ENCODE measurements around the gene LTB. TPM values are rescaled to one million over a fixed set of nuclear protein-coding genes. Genes with fewer than 3 reads are reported as not detected.
A peak's percentile ranks its signal among the peaks of the same experiment; 100 is the strongest.

Gene LTB
- total and polyA plus RNA-seq, 5 donors from 2014 or later = 493 to 1,480 (median 1,395) TPM

GRCh38 chr6:31548544-31548873 lies 33.7 kb downstream of the LTB start:
- Histone ChIP-seq H3K27me3 (ENCODE audit: control insufficient read depth, insufficient read depth, low read length) (no peaks in the 10 kb centered on the region), H3K9me3 (ENCODE audit: control insufficient read depth in 2 of 2, low read length in 2 of 2) (no peaks in the 10 kb centered on the region), H3K36me3 (ENCODE audit: control insufficient read depth, insufficient read depth, low read length) (no peaks in the 10 kb centered on the region), H3K4me1 (ENCODE audit: control insufficient read depth, insufficient read depth, low read length, poor library complexity, severe bottlenecking) (peaks cover 19% of the 10 kb centered on the region), H3K27ac (ENCODE audit: insufficient read depth, low read length, poor library complexity, severe bottlenecking) (peak overlapping the region; percentile 93), H3K4me3 (ENCODE audit: low read depth, low read length) (no peak overlapping the region)
- Mint-ChIP-seq H3K4me3 (peak overlapping the region in 2 of 4 donors; percentile 19 to 83), H3K27me3 (peaks cover 5% of the 10 kb centered on the region), H3K4me1 (peaks cover 5 to 47% (median 30%) of the 10 kb centered on the region in 4 donors), H3K9me3 (no peaks in the 10 kb centered on the region), H3K36me3 (peaks cover 4% of the 10 kb centered on the region), H3K27ac (peak overlapping the region in 2 of 3 donors; percentile 96)
- DNase-seq (no peak), ATAC-seq (ENCODE audit: low read depth in 2 of 2) (no peak)

DNA sequence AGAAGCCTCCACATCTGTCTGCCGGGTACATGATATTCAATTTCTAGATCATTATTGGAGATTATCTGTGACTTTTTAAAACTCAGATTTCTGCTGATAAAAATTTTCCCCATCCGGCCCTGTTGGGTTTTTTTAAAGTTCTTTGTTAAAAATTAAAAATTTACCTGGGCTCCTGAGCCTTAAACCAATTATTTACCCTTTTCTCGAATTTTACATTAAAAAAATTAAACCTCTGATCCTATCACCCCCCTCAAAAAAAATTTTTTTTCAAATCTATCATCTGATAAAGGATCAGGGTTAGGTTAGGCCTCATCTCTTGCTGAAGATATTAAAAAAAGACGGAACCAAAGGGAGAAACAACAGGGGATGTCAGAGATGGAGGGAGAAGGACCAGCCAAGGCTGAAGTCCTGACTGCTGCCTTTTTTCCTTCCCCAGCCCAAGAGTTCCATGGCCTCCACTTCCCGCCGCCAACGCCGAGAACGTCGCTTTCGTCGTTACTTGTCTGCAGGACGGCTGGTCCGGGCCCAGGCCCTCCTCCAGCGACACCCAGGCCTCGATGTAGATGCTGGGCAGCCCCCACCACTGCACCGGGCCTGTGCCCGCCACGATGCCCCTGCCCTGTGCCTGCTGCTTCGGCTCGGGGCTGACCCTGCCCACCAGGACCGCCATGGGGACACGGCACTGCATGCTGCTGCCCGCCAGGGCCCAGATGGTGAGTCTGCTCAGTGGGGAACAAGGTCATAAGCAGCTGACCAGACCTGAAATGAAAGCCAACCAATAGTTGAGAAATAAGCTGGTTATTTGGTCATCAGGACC lies 34.3 kb downstream of the LTB start:
- Mint-ChIP-seq H3K4me3 (peak overlapping the region; percentile 84 to 98 (median 94)), H3K27me3 (peaks cover 5% of the 10 kb centered on the region), H3K36me3 (peaks cover 4% of the 10 kb centered on the region), H3K4me1 (peaks cover 5 to 52% (median 35%) of the 10 kb centered on the region in 4 donors), H3K9me3 (no peaks in the 10 kb centered on the region), H3K27ac (peak overlapping the region in 2 of 3 donors; percentile 96)
- H3K27me3 ChIP-seq (ENCODE audit: control insufficient read depth, insufficient read depth, low read length) = no peaks in the 10 kb centered on the region
- peaks cover 21% of the 10 kb centered on the region for H3K4me1 ChIP-seq (ENCODE audit: control insufficient read depth, insufficient read depth, low read length, poor library complexity, severe bottlenecking)
- H3K36me3 ChIP-seq (ENCODE audit: control insufficient read depth, insufficient read depth, low read length) = no peaks in the 10 kb centered on the region
- no peak for ATAC-seq (ENCODE audit: low read depth in 2 of 2)
- no peaks in the 10 kb centered on the region for H3K9me3 ChIP-seq (ENCODE audit: control insufficient read depth in 2 of 2, low read length in 2 of 2)
- no peak for DNase-seq
- H3K27ac ChIP-seq (ENCODE audit: insufficient read depth, low read length, poor library complexity, severe bottlenecking) = peak overlapping the region; percentile 93
- peak overlapping the region; percentile 95 for H3K4me3 ChIP-seq (ENCODE audit: low read depth, low read length)

DNA sequence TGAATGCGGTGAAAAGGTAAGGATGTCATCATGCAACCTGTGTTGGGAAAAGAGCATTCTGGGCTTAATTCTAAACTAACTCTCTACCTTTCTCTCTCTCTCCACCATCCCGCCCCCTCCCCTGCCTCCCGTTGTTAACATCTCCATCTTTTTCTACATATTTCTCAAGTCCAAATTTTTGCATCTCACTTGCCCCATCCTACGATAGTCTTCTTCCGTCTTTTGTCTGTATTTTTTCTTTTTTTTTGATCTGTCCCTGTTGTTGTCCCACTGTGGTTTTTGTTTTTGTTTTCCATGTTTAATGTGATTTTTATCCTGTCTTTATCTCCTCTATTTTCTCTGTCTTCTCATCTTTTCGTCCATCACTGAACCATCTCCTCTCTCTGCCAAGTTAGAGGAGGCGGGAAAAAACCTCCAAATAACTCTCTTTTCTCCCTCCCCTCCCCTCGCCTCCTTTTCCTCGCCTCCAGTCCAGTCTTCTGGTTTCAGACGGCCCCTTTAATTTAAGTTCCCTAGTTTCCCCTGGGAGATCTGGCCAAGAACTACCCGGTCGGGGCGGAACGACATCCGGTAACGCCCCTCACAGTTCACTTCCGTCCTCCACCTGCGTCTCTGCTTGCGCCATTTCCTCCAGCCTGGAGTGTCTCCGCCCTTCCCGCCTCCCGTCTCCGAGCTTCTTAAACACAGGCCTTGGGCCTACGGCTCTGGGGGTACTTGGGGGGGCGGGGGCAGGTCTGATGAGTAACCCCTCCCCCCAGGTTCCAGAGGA lies 35.1 kb downstream of the LTB start, which contains the start of gene NFKBIL1:
Gene NFKBIL1, plus strand, starts transcription at position 651 of the 769 bp plus-strand sequence. Its CDS starts 87 bp downstream, at position 738.
- H3K9me3 Mint-ChIP-seq = no peaks in the 10 kb centered on the region
- Histone ChIP-seq H3K36me3 (ENCODE audit: control insufficient read depth, insufficient read depth, low read length) (no peaks in the 10 kb centered on the region), H3K4me1 (ENCODE audit: control insufficient read depth, insufficient read depth, low read length, poor library complexity, severe bottlenecking) (peaks cover 29% of the 10 kb centered on the region), H3K27ac (ENCODE audit: insufficient read depth, low read length, poor library complexity, severe bottlenecking) (peak within 1 kb of the TSS; percentile 93), H3K27me3 (ENCODE audit: control insufficient read depth, insufficient read depth, low read length) (no peaks in the 10 kb centered on the region), H3K9me3 (ENCODE audit: control insufficient read depth in 2 of 2, low read length in 2 of 2) (no peaks in the 10 kb centered on the region), H3K4me3 (ENCODE audit: low read depth, low read length) (peak within 1 kb of the TSS; percentile 95)
- peak; percentile 84 to 88 for ATAC-seq (ENCODE audit: low read depth in 2 of 2)
- H3K27me3 Mint-ChIP-seq = peaks cover 5% of the 10 kb centered on the region
- H3K36me3 Mint-ChIP-seq = peaks cover 4% of the 10 kb centered on the region
- peak; percentile 86 to 96 (median 86) for DNase-seq
- peak within 1 kb of the TSS; percentile 84 to 98 (median 94) for H3K4me3 Mint-ChIP-seq
- peaks cover 5 to 59% (median 39%) of the 10 kb centered on the region in 4 donors for H3K4me1 Mint-ChIP-seq
- H3K27ac Mint-ChIP-seq = peak within 1 kb of the TSS; percentile 72 to 96 (median 96)

DNA sequence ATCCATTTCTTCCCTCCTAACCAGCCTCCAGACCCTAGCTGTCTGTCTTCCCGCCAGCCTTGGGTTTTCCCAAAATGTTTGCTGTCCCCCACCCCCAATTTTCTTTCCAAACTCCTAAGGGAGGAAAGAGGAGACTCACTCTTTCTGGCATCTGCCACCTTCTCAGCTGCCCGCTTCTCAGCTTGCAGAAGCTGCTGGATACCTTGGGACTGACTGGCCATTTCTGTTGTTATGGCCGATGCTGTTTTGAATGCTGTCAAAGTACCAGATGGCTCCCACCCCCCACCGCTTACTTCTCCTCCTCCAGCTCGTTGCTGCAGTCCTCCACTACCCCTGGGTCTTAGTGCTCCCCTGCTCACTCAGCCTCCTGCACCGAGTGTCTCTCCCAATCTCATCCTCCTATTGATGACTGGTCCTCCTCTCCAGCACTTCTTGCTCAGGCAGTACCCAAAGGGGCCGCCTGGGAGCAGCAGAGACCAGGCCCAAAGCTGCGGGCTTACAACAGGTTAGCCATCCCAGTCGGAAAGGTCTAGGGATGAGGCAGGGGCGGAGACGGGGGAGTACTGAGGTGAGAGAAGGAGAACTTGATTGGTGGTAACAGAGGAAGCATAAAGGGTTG lies 35.8 kb downstream of the LTB start, which contains the start of gene ATP6V1G2:
Gene ATP6V1G2, minus strand, starts transcription at position 270 of the 619 bp plus-strand sequence. Its CDS starts 49 bp downstream, at position 221.
- DNase-seq = peak; percentile 75 to 91 (median 78)
- peak; percentile 51 to 58 for ATAC-seq (ENCODE audit: low read depth in 2 of 2)
- Histone ChIP-seq H3K27ac (ENCODE audit: insufficient read depth, low read length, poor library complexity, severe bottlenecking) (peak within 1 kb of the TSS; percentile 93), H3K4me3 (ENCODE audit: low read depth, low read length) (peak within 1 kb of the TSS; percentile 95), H3K27me3 (ENCODE audit: control insufficient read depth, insufficient read depth, low read length) (no peaks in the 10 kb centered on the region), H3K36me3 (ENCODE audit: control insufficient read depth, insufficient read depth, low read length) (no peaks in the 10 kb centered on the region), H3K4me1 (ENCODE audit: control insufficient read depth, insufficient read depth, low read length, poor library complexity, severe bottlenecking) (peaks cover 29% of the 10 kb centered on the region), H3K9me3 (ENCODE audit: control insufficient read depth in 2 of 2, low read length in 2 of 2) (no peaks in the 10 kb centered on the region)
- Mint-ChIP-seq H3K4me3 (peak within 1 kb of the TSS; percentile 84 to 98 (median 94)), H3K4me1 (peaks cover 4 to 55% (median 38%) of the 10 kb centered on the region in 4 donors), H3K27ac (peak within 1 kb of the TSS; percentile 72 to 96 (median 96)), H3K9me3 (no peaks in the 10 kb centered on the region), H3K27me3 (peaks cover 5% of the 10 kb centered on the region), H3K36me3 (peaks cover 4% of the 10 kb centered on the region)

GRCh38 chr6:31545291-31545690 lies 36.9 kb downstream of the LTB start:
- no peak for ATAC-seq (ENCODE audit: low read depth in 2 of 2)
- Mint-ChIP-seq H3K4me1 (peaks cover 0 to 56% (median 39%) of the 10 kb centered on the region in 4 donors), H3K4me3 (peak overlapping the region in 3 of 4 donors; percentile 26 to 84 (median 77))

GRCh38 chr6:31544676-31545075 lies 37.5 kb downstream of the LTB start:
- H3K27ac ChIP-seq (ENCODE audit: insufficient read depth, low read length, poor library complexity, severe bottlenecking) = no peak overlapping the region
- H3K4me1 Mint-ChIP-seq = peaks cover 0 to 60% (median 45%) of the 10 kb centered on the region in 4 donors
- H3K4me3 ChIP-seq (ENCODE audit: low read depth, low read length) = no peak overlapping the region
- DNase-seq (no peak), ATAC-seq (ENCODE audit: low read depth in 2 of 2) (no peak)
- H3K27me3 Mint-ChIP-seq = peaks cover 5% of the 10 kb centered on the region
- peak overlapping the region in 1 of 3 donors; percentile 53 for H3K27ac Mint-ChIP-seq
- H3K27me3 ChIP-seq (ENCODE audit: control insufficient read depth, insufficient read depth, low read length) = no peaks in the 10 kb centered on the region
- peaks cover 0 to 3% (median 0%) of the 10 kb centered on the region in 7 donors for H3K9me3 Mint-ChIP-seq
- H3K36me3 ChIP-seq (ENCODE audit: control insufficient read depth, insufficient read depth, low read length) = peaks cover 7% of the 10 kb centered on the region
- peak overlapping the region in 3 of 4 donors; percentile 1 to 84 (median 73) for H3K4me3 Mint-ChIP-seq
- H3K36me3 Mint-ChIP-seq = peaks cover 15% of the 10 kb centered on the region
- no peaks in the 10 kb centered on the region for H3K9me3 ChIP-seq (ENCODE audit: control insufficient read depth in 2 of 2, low read length in 2 of 2)
- peaks cover 44% of the 10 kb centered on the region for H3K4me1 ChIP-seq (ENCODE audit: control insufficient read depth, insufficient read depth, low read length, poor library complexity, severe bottlenecking)

More at GRCh38 chr6:31545291-31545690, 36.9 kb downstream of the LTB start:
- no peaks in the 10 kb centered on the region for H3K9me3 Mint-ChIP-seq
- Histone ChIP-seq H3K4me3 (ENCODE audit: low read depth, low read length) (no peak overlapping the region), H3K27ac (ENCODE audit: insufficient read depth, low read length, poor library complexity, severe bottlenecking) (no peak overlapping the region), H3K4me1 (ENCODE audit: control insufficient read depth, insufficient read depth, low read length, poor library complexity, severe bottlenecking) (peaks cover 38% of the 10 kb centered on the region), H3K36me3 (ENCODE audit: control insufficient read depth, insufficient read depth, low read length) (peaks cover under 1% of the 10 kb centered on the region), H3K9me3 (ENCODE audit: control insufficient read depth in 2 of 2, low read length in 2 of 2) (no peaks in the 10 kb centered on the region), H3K27me3 (ENCODE audit: control insufficient read depth, insufficient read depth, low read length) (no peaks in the 10 kb centered on the region)
- DNase-seq = no peak
- peaks cover 10% of the 10 kb centered on the region for H3K36me3 Mint-ChIP-seq
- peaks cover 5% of the 10 kb centered on the region for H3K27me3 Mint-ChIP-seq
- H3K27ac Mint-ChIP-seq = peak overlapping the region in 1 of 3 donors; percentile 96

GRCh38 chr6:31543639-31544038 lies 38.6 kb downstream of the LTB start:
- Mint-ChIP-seq H3K27ac (peak overlapping the region in 1 of 3 donors; percentile 100), H3K27me3 (peaks cover 5% of the 10 kb centered on the region), H3K9me3 (peaks cover 0 to 3% (median 0%) of the 10 kb centered on the region in 7 donors), H3K4me3 (no peak overlapping the region), H3K36me3 (peaks cover 22% of the 10 kb centered on the region), H3K4me1 (peaks cover 8 to 61% (median 50%) of the 10 kb centered on the region in 4 donors)
- no peak overlapping the region for H3K27ac ChIP-seq (ENCODE audit: insufficient read depth, low read length, poor library complexity, severe bottlenecking)
- H3K4me3 ChIP-seq (ENCODE audit: low read depth, low read length) = no peak overlapping the region
- ATAC-seq (ENCODE audit: low read depth in 2 of 2) (no peak), DNase-seq (no peak)
- H3K27me3 ChIP-seq (ENCODE audit: control insufficient read depth, insufficient read depth, low read length) = no peaks in the 10 kb centered on the region
- H3K9me3 ChIP-seq (ENCODE audit: control insufficient read depth in 2 of 2, low read length in 2 of 2) = no peaks in the 10 kb centered on the region
- H3K36me3 ChIP-seq (ENCODE audit: control insufficient read depth, insufficient read depth, low read length) = peaks cover 17% of the 10 kb centered on the region
- H3K4me1 ChIP-seq (ENCODE audit: control insufficient read depth, insufficient read depth, low read length, poor library complexity, severe bottlenecking) = peaks cover 54% of the 10 kb centered on the region

Measured in CD4-positive, CD25-positive, alpha-beta regulatory T cell (primary cell).